ENCODE results near the gene WDR27. TPM values are rescaled to one million over a fixed set of nuclear protein-coding genes. Genes with fewer than 3 reads are reported as not detected.

WDR27 gene
- total and polyA plus RNA-seq, 12 donors = 6.0 to 66.7 (median 27.7) TPM

GRCh38 chr6:169626649-169627048, 75.2 kb downstream of the WDR27 start:
- 94 to 100% (median 96%) methylated on average over 8 to 13 of the region's 13 CpGs for WGBS, 4 donors
- intact Hi-C loops (cut with DNase I) = no loop called here

GRCh38 chr6:169626169-169626568, 75.7 kb downstream of the WDR27 start:
- H3K4me1 ChIP-seq (replicated peaks in 1 of 2) = no peaks in the 10 kb centered on the region
- WGBS, 4 donors = 84 to 98% (median 90%) methylated on average over 7 to 8 of the region's 8 CpGs
- no peaks in the 10 kb centered on the region for H3K36me3 ChIP-seq (replicated peaks in 1 of 2)
- no peak for DNase-seq
- no peaks in the 10 kb centered on the region for H3K27me3 ChIP-seq
- no peaks in the 10 kb centered on the region for H3K9me3 ChIP-seq (replicated peaks in 1 of 3)
- intact Hi-C loops (cut with DNase I) = no loop called here
- H3K27ac ChIP-seq = no peak overlapping the region
- no peak for TF ChIP-seq POLR2A (IDR thresholded peaks at IDR 0.05)
- no peak for TF ChIP-seq CTCF (IDR thresholded peaks at IDR 0.05)
- H3K4me3 ChIP-seq = no peak overlapping the region

More at GRCh38 chr6:169626649-169627048, 75.2 kb downstream of the WDR27 start:
- H3K36me3 ChIP-seq (replicated peaks in 1 of 2) = no peaks in the 10 kb centered on the region
- no peak for DNase-seq
- H3K27ac ChIP-seq = no peak overlapping the region
- no peaks in the 10 kb centered on the region for H3K9me3 ChIP-seq (replicated peaks in 1 of 3)
- no peaks in the 10 kb centered on the region for H3K27me3 ChIP-seq
- H3K4me3 ChIP-seq = no peak overlapping the region
- no peaks in the 10 kb centered on the region for H3K4me1 ChIP-seq (replicated peaks in 1 of 2)
- TF ChIP-seq POLR2A (IDR thresholded peaks at IDR 0.05) = no peak
- no peak for TF ChIP-seq CTCF (IDR thresholded peaks at IDR 0.05)

GRCh38 chr6:169625376-169625775, 76.5 kb downstream of the WDR27 start:
- intact Hi-C loops (cut with DNase I) = no loop called here
- no peak overlapping the region for H3K27ac ChIP-seq
- H3K4me3 ChIP-seq = no peak overlapping the region
- no peaks in the 10 kb centered on the region for H3K4me1 ChIP-seq (replicated peaks in 1 of 2)
- no peaks in the 10 kb centered on the region for H3K36me3 ChIP-seq (replicated peaks in 1 of 2)
- WGBS, 4 donors = 86 to 100% (median 97%) methylated on average over 5 to 15 of the region's 15 CpGs
- no peak for TF ChIP-seq POLR2A (IDR thresholded peaks at IDR 0.05)
- no peak for TF ChIP-seq CTCF (IDR thresholded peaks at IDR 0.05)
- no peaks in the 10 kb centered on the region for H3K27me3 ChIP-seq
- no peak for DNase-seq
- H3K9me3 ChIP-seq (replicated peaks in 1 of 3) = no peaks in the 10 kb centered on the region

GRCh38 chr6:169624785-169625184, 77.0 kb downstream of the WDR27 start:
- Histone ChIP-seq H3K9me3 (replicated peaks in 1 of 3) (no peaks in the 10 kb centered on the region), H3K27ac (no peak overlapping the region), H3K27me3 (no peaks in the 10 kb centered on the region), H3K36me3 (replicated peaks in 1 of 2) (no peaks in the 10 kb centered on the region), H3K4me3 (no peak overlapping the region), H3K4me1 (replicated peaks in 1 of 2) (no peaks in the 10 kb centered on the region)
- 88 to 95% (median 92%) methylated on average over 7 to 11 of the region's 11 CpGs for WGBS, 4 donors
- DNase-seq = no peak
- intact Hi-C loops (cut with DNase I) = no loop called here
- TF ChIP-seq CTCF (IDR thresholded peaks at IDR 0.05) = no peak
- no peak for TF ChIP-seq POLR2A (IDR thresholded peaks at IDR 0.05)
